Endodermal cell (in vitro differentiated cells): ENCODE results near the gene POMT1. TPM values are rescaled to one million over a fixed set of nuclear protein-coding genes. Genes with fewer than 3 reads are reported as not detected.

Source experiments
- DNase-seq: peaks from one replicate; pipeline ENCODE4 v3.0.0-alpha.2; 2017
- H3K27ac ChIP-seq: 2 replicates; pipeline ENCODE4 v1.5.1; 2013; ENCODE audit warnings: mild to moderate bottlenecking, low read depth, low read length, moderate library complexity
- H3K27me3 ChIP-seq: 2 replicates; pipeline ENCODE4 v1.6.1; 2013; ENCODE audit warnings: mild to moderate bottlenecking, low read length, moderate library complexity; ENCODE audit not compliant: insufficient read depth, control insufficient read depth, poor library complexity, severe bottlenecking
- H3K36me3 ChIP-seq: 2 replicates; pipeline ENCODE4 v1.7.0; 2013; ENCODE audit warnings: mild to moderate bottlenecking, low read length, moderate library complexity; ENCODE audit not compliant: control insufficient read depth, insufficient read depth
- H3K4me1 ChIP-seq: one replicate; pipeline ENCODE4 v1.7.0; 2013; ENCODE audit warnings: low read length; ENCODE audit not compliant: control insufficient read depth, insufficient read depth
- H3K4me3 ChIP-seq: 2 replicates; pipeline ENCODE4 v1.5.1; 2013; ENCODE audit warnings: mild to moderate bottlenecking, low read length, moderate library complexity
- H3K9ac ChIP-seq: 2 replicates; pipeline ENCODE4 v1.6.1; 2013; ENCODE audit warnings: mild to moderate bottlenecking, low read length, moderate library complexity; ENCODE audit not compliant: poor library complexity, severe bottlenecking; ENCODE audit errors: extremely low read depth
- H3K9me3 ChIP-seq: 2 replicates; pipeline ENCODE4 v1.6.1; 2013; ENCODE audit warnings: mild to moderate bottlenecking, low read length, moderate library complexity; ENCODE audit not compliant: control insufficient read depth
- H3K27ac Mint-ChIP-seq: 2 replicates; pipeline ENCODE4 v1.8.0; 2020; ENCODE audit warnings: mixed read lengths
- H3K27me3 Mint-ChIP-seq: 2 replicates; pipeline ENCODE4 v1.8.0; 2021; ENCODE audit warnings: mild to moderate bottlenecking, mixed read lengths; ENCODE audit not compliant: insufficient read depth
- H3K36me3 Mint-ChIP-seq: 2 replicates; pipeline ENCODE4 v1.8.0; 2020; ENCODE audit warnings: low read depth, mixed read lengths
- H3K4me1 Mint-ChIP-seq: 2 replicates; pipeline ENCODE4 v1.8.0; 2020; ENCODE audit warnings: mixed read lengths
- H3K4me3 Mint-ChIP-seq: 2 replicates; pipeline ENCODE4 v1.8.0; 2020; ENCODE audit warnings: mild to moderate bottlenecking, moderate library complexity, mixed read lengths
- H3K9me3 Mint-ChIP-seq: 2 replicates; pipeline ENCODE4 v1.8.0; 2020; ENCODE audit warnings: mild to moderate bottlenecking, mixed read lengths
- CTCF ChIP-seq: fragments of 200-600 bp; sonication (generic); conservative IDR thresholded peaks from 2 replicates; pipeline ENCODE4 v1.5.0; 2021; ENCODE audit warnings: antibody characterized with exemption, mild to moderate bottlenecking
- WGBS, 2 experiments: methylation state at CpG; one replicate each; pipeline versions ENCODE4 v1.1.5 to v1.1.7; 2013; ENCODE audit warnings: missing lambda C conversion rate in 2 of 2, mixed read lengths in 1 of 2; ENCODE audit not compliant: insufficient coverage in 1 of 2, insufficient read length in 1 of 2; 5-methylcytosine and 5-hydroxymethylcytosine counted together
- total RNA-seq, 2 donors: library from RNA; stranded (reverse); fragmentation: NEBNext Ultra II Directional in 1 of 2; extraction: Animal tissue kit (Norgen Biotek cat#: 25700) in 1 of 2; gene quantifications; 2 replicates in 1 of 2; 3 replicates in 1 of 2; pipeline ENCODE4 v1.2.1, GENCODE V29; 2021

POMT1 gene
- total RNA-seq, 2 donors from 2014 or later = 42.3 to 53.8 TPM

- no peaks in the 10 kb centered on the region for H3K27me3 Mint-ChIP-seq
- peaks cover 73% of the 10 kb centered on the region for H3K36me3 Mint-ChIP-seq
- no peaks in the 10 kb centered on the region for H3K27me3 ChIP-seq
- H3K9me3 Mint-ChIP-seq = no peaks in the 10 kb centered on the region
- DNase-seq = peak; percentile 38
- no peak overlapping the region for H3K27ac ChIP-seq
- no peak for TF ChIP-seq CTCF
- H3K4me1 ChIP-seq = no peaks in the 10 kb centered on the region
- no peaks in the 10 kb centered on the region for H3K9me3 ChIP-seq
- H3K4me3 Mint-ChIP-seq = no peak overlapping the region
- H3K27ac Mint-ChIP-seq = no peak overlapping the region
- WGBS, 2 experiments = 94 to 99% methylated on average over 10 to 13 of the region's 13 CpGs
- H3K36me3 ChIP-seq = peaks cover 59% of the 10 kb centered on the region
- H3K4me1 Mint-ChIP-seq = no peaks in the 10 kb centered on the region
- no peak overlapping the region for H3K4me3 ChIP-seq
- no peak overlapping the region for H3K9ac ChIP-seq
These were observed 19.1 kb downstream of the POMT1 start for GRCh38 chr9:131521822-131522221.

DNA sequence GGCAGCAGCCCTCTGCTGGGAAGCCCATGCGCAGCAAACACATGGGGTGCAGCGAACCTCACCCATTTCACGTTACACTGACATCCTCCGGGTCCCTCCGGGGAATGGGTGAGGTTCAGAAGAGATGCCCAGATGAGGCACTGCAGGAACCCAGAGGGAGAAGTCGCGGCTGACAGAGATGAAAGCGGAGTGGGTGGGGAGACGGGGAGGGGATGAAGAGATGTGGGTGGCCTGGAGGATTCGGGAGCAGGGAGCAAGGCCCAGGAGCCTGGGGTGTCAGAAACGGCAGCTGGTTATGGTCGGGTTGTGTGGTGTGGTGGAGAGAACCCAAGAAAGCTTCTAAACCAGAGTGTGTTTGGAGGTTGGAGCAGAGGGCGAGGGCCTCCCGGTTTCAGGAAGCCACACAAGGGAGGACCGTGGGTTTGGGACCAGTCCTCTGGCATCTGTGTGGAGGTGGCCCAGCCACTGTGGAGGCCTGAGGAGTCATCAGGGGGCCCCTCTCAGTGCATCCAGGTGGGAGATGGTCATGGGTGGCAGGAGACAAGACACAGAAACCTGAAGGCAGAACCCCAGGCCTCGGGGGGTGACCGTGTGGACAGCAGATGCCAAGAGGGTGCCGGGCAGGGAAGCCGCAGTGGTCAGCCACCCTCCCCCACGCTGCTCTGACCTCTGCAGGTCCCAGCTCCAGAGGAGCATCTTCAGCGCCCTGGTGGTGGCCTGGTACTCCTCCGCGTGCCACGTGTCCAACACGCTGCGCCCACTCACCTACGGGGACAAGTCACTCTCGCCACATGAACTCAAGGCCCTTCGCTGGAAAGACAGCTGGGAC, 19.8 kb downstream of the POMT1 start:
- no peak overlapping the region for H3K27ac Mint-ChIP-seq
- peaks cover 71% of the 10 kb centered on the region for H3K36me3 Mint-ChIP-seq
- H3K9ac ChIP-seq = no peak overlapping the region
- H3K27me3 Mint-ChIP-seq = no peaks in the 10 kb centered on the region
- H3K27me3 ChIP-seq = no peaks in the 10 kb centered on the region
- no peaks in the 10 kb centered on the region for H3K4me1 ChIP-seq
- H3K27ac ChIP-seq = no peak overlapping the region
- no peak overlapping the region for H3K4me3 Mint-ChIP-seq
- H3K4me1 Mint-ChIP-seq = no peaks in the 10 kb centered on the region
- no peaks in the 10 kb centered on the region for H3K9me3 ChIP-seq
- H3K9me3 Mint-ChIP-seq = no peaks in the 10 kb centered on the region
- no peak for TF ChIP-seq CTCF
- DNase-seq = peak; percentile 44
- H3K36me3 ChIP-seq = peaks cover 58% of the 10 kb centered on the region
- WGBS, 2 experiments = 95 to 98% methylated on average over 21 to 29 of the region's 29 CpGs
- H3K4me3 ChIP-seq = no peak overlapping the region

DNA sequence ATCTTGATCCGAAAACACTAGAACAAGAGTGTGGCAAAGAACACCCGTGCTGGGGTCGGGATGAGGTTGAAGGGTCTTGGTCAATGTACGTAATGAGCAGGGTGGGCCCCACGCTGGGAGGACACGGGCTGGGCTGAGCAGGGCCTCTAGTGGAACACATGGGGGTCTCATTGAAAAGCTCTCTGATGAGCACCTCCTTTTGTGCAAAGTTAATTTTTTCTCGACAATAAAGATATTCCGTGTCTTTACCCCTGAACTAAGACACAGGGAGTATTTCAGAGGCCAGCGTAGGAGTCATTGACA, 20.3 kb downstream of the POMT1 start:
- Histone ChIP-seq H3K36me3 (peaks cover 58% of the 10 kb centered on the region), H3K4me3 (no peak overlapping the region), H3K9me3 (no peaks in the 10 kb centered on the region), H3K4me1 (no peaks in the 10 kb centered on the region), H3K27ac (no peak overlapping the region), H3K9ac (no peak overlapping the region), H3K27me3 (no peaks in the 10 kb centered on the region)
- no peak for TF ChIP-seq CTCF
- Mint-ChIP-seq H3K4me3 (no peak overlapping the region), H3K27ac (no peak overlapping the region), H3K36me3 (peaks cover 67% of the 10 kb centered on the region), H3K9me3 (no peaks in the 10 kb centered on the region), H3K4me1 (no peaks in the 10 kb centered on the region), H3K27me3 (no peaks in the 10 kb centered on the region)
- 97% methylated on average over 9 of the region's 9 CpGs for WGBS, 2 experiments
- DNase-seq = peak; percentile 38
